ENCODE results near the gene C1orf94.

GRCh38 chr1:34149501-34149900 lies 27.2 kb upstream of the C1orf94 start:
- TF ChIP-seq EP300 (IDR thresholded peaks at IDR 0.05; ENCODE audit: low read depth) (no peak), POLR2A (IDR thresholded peaks at IDR 0.05) (no peak), CTCF (IDR thresholded peaks at IDR 0.05) (no peak)

Data from transverse colon (tissue), 3 donors.